GM11168 (cell line): ENCODE data around the gene VAMP5.
"Not testable (repeated sequence)": the region's sequence is repeated elsewhere in the genome, so short reads cannot be mapped to it uniquely, and the experiment has no call there.

Experiments
- in situ Hi-C: fragments of 300-500 bp; cut with MboI; formaldehyde crosslinking; loops from one replicate; pipeline ENCODE4 v1.12.0; 2022; ENCODE audit warnings: low sequenced_read_pairs; ENCODE audit not compliant: unreplicated experiment

Gene VAMP5

GRCh38 chr2:85599468-85600234 is 15.4 kb downstream of the VAMP5 start:
- in situ Hi-C loops, result no loop called here

GRCh38 chr2:85600235-85600575 is 16.0 kb downstream of the VAMP5 start:
- in situ Hi-C loops, result no loop called here

GRCh38 chr2:85600951-85601770 is 16.9 kb downstream of the VAMP5 start:
- in situ Hi-C loops, result no loop called here

- in situ Hi-C loops, result no loop called here
Measured at GRCh38 chr2:85601771-85602475, 17.7 kb downstream of the VAMP5 start.

GRCh38 chr2:85602476-85603234 is 18.4 kb downstream of the VAMP5 start, which contains the start of gene TMEM150A:
Gene TMEM150A (minus strand): TSS chr2:85602698. CDS start chr2:85601948, 750 bp downstream.
- in situ Hi-C loops, result no loop called here

- in situ Hi-C loops, result not testable (repeated sequence)
Measured at GRCh38 chr2:85604133-85604444, 19.9 kb downstream of the VAMP5 start.

- in situ Hi-C loops, result no loop called here
Measured at GRCh38 chr2:85604568-85605339, 20.5 kb downstream of the VAMP5 start.

- in situ Hi-C loops, result no loop called here
Measured at GRCh38 chr2:85605406-85606115, 21.3 kb downstream of the VAMP5 start.

GRCh38 chr2:85606116-85606455 is 21.9 kb downstream of the VAMP5 start:
- in situ Hi-C loops, result no loop called here

- in situ Hi-C loops, result no loop called here
Measured at GRCh38 chr2:85607268-85608215, 23.3 kb downstream of the VAMP5 start.

- in situ Hi-C loops, result no loop called here
Measured at GRCh38 chr2:85611217-85611704, 27.0 kb downstream of the VAMP5 start.

- in situ Hi-C loops, result no loop called here
Measured at GRCh38 chr2:85611705-85612587, 27.7 kb downstream of the VAMP5 start, which contains the start of gene C2orf68. Gene C2orf68 (minus strand): TSS chr2:85612066. CDS start chr2:85611984, 82 bp downstream.

GRCh38 chr2:85613717-85614515 is 29.7 kb downstream of the VAMP5 start:
- in situ Hi-C loops, result no loop called here

- in situ Hi-C loops, result not testable (repeated sequence)
Measured at GRCh38 chr2:85614757-85615156, 30.5 kb downstream of the VAMP5 start.

- in situ Hi-C loops, result no loop called here
Measured at GRCh38 chr2:85615413-85615728, 31.1 kb downstream of the VAMP5 start.

- in situ Hi-C loops, result not testable (repeated sequence)
Measured at GRCh38 chr2:85617723-85618122, 33.5 kb downstream of the VAMP5 start.
